Measurements from ENCODE around the gene CHTF8. TPM values are rescaled to one million over a fixed set of nuclear protein-coding genes. Genes with fewer than 3 reads are reported as not detected.

CHTF8 gene
- total and polyA plus RNA-seq, 7 donors = 26.2 to 69.1 (median 48.4) TPM

DNA sequence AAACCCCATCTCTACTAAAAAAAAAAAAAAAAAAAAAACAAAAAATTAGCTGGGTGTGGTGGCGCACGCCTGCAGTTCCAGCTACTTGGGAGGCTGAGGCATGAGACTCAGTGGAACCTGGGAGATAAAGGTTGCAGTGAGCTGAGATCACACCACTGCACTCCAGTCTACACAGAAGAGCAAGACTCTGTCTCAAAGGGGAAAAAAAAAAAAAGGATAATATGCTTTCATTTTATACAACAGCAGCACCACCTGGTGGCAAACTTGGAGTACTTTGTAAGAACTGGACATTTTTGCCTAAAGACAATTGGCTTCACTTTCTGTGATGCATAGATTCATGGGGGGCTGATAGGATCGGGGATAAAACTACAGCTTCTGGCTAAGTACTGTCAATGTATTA is 8.5 kb downstream of the CHTF8 start:
- Histone ChIP-seq H3K27ac (no peak overlapping the region), H3K4me1 (peaks cover under 1% of the 10 kb centered on the region), H3K36me3 (ENCODE audit: insufficient read depth in 1 of 2, low read depth in 1 of 2) (peaks cover 0 to 32% of the 10 kb centered on the region in 2 donors), H3K9me3 (no peaks in the 10 kb centered on the region), H3K4me3 (no peak overlapping the region), H3K27me3 (ENCODE audit: insufficient read depth in 3 of 3, low read length in 2 of 3) (no peaks in the 10 kb centered on the region)
- 85 to 87% (median 86%) methylated on average over 3 of the region's 3 CpGs for WGBS, 3 donors
- ATAC-seq = peak; percentile 44 to 74 (median 54)
- DNase-seq = no peak
- intact Hi-C loops (cut with DNase I) = loop anchor here (1.0 to 10.0 kb wide), 3 partner anchors 221 to 599 kb away; no protein-coding TSS in a partner anchor
- peak; percentile 69 for TF ChIP-seq CTCF (IDR thresholded peaks at IDR 0.05)

DNA sequence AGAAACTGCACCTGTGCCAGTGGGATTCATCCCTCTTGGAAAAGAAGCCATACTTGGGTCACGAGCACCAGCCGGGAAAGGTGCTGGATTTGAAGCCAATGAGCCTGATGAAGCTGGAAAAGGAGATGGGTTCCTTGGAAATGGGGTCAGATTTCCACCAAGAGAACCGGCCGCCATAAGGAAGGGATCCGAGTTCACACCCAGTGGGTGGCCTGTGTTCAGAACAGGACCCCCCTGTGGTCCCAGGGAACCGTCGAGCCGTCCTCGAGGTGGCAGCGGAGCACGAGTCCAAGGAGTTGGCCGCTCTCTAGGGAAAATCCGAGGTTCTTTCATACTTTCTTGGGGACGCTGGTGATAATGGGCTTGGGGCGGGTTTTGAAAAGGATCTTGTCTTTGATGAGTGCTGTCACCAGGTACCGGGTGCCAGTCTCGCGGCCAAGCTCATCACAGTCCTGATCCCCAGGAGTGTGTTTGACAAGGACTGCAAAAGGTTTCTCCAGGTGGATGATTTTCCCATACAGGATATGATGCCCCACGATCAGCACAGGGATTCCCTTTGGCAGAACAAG is 12.2 kb downstream of the CHTF8 start:
- H3K27me3 ChIP-seq (ENCODE audit: insufficient read depth in 3 of 3, low read length in 2 of 3) = no peaks in the 10 kb centered on the region
- ATAC-seq (no peak), DNase-seq (no peak)
- no peak for TF ChIP-seq CTCF (IDR thresholded peaks at IDR 0.05)
- intact Hi-C loops (cut with DNase I) = loop anchor here in 1 of 2 donors (10.0 kb wide), 1 partner anchor 595 kb away; no protein-coding TSS in a partner anchor
- H3K4me1 ChIP-seq = peaks cover 3% of the 10 kb centered on the region
- H3K9me3 ChIP-seq = no peaks in the 10 kb centered on the region
- no peak overlapping the region for H3K27ac ChIP-seq
- peaks cover 0 to 47% of the 10 kb centered on the region in 2 donors for H3K36me3 ChIP-seq (ENCODE audit: insufficient read depth in 1 of 2, low read depth in 1 of 2)
- no peak overlapping the region for H3K4me3 ChIP-seq
- WGBS, 3 donors = 91 to 96% (median 94%) methylated on average over 19 of the region's 19 CpGs

DNA sequence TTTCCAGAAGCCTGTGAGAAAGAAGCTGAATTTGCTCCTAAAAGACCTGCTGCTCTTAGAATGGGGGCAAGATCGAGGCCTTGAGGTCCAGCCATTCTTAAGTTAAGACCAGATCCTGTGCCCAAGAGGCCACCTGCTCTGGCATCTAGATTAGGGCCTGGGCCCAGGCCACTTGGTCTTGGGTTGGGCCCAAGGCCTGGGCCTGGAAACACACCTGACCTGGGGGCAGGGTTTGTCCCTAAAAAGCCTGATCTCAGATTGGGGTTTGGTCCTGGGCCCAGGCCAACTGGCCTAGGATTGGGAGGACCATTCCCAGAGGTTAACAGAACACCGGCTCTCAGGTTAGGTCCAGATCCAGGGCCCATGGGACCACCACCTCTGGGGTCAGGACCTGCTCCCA is 12.9 kb downstream of the CHTF8 start:
- Histone ChIP-seq H3K27ac (no peak overlapping the region), H3K4me1 (peaks cover 3% of the 10 kb centered on the region), H3K36me3 (ENCODE audit: insufficient read depth in 1 of 2, low read depth in 1 of 2) (peaks cover 0 to 53% of the 10 kb centered on the region in 2 donors), H3K27me3 (ENCODE audit: insufficient read depth in 3 of 3, low read length in 2 of 3) (no peaks in the 10 kb centered on the region), H3K9me3 (no peaks in the 10 kb centered on the region), H3K4me3 (no peak overlapping the region)
- WGBS, 3 donors = 66 to 85% (median 71%) methylated on average over 2 of the region's 2 CpGs
- intact Hi-C loops (cut with DNase I) = loop anchor here (10.0 kb wide), 2 partner anchors 115 to 125 kb away; no protein-coding TSS in a partner anchor
- ATAC-seq (no peak), DNase-seq (no peak)
- TF ChIP-seq CTCF (IDR thresholded peaks at IDR 0.05) = no peak

DNA sequence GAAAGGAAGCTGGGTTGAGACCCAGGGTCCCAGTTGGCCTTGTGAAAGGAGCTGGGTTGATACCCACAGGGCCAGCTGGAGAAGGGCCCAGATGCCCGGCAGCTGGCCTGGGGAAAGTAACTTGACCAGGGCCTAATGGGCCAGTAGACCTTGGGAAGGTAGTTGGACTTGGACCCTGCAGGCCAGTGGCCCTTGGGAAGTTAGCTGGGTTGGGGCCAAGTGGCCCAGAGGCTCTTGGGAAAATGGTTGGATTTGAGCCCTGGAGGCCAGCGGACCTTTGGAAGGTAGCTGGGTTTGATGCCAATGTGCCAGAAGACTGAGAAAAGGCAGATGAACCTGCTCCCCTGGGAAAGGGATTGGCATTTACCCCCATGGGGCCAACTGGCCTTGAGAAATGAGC is 13.4 kb downstream of the CHTF8 start:
- WGBS, 3 donors = 37 to 43% (median 40%) methylated on average over 2 of the region's 2 CpGs
- no peaks in the 10 kb centered on the region for H3K27me3 ChIP-seq (ENCODE audit: insufficient read depth in 3 of 3, low read length in 2 of 3)
- intact Hi-C loops (cut with DNase I) = loop anchor here (10.0 kb wide), 2 partner anchors 114 to 124 kb away; no protein-coding TSS in a partner anchor
- H3K4me3 ChIP-seq = no peak overlapping the region
- H3K9me3 ChIP-seq = no peaks in the 10 kb centered on the region
- DNase-seq = no peak
- H3K4me1 ChIP-seq = peaks cover 3% of the 10 kb centered on the region
- H3K36me3 ChIP-seq (ENCODE audit: insufficient read depth in 1 of 2, low read depth in 1 of 2) = peaks cover 0 to 58% of the 10 kb centered on the region in 2 donors
- no peak for ATAC-seq
- TF ChIP-seq CTCF (IDR thresholded peaks at IDR 0.05) = no peak
- no peak overlapping the region for H3K27ac ChIP-seq

All from psoas muscle (tissue), 8 donors.